Subcutaneous adipose tissue (tissue), 4 donors: ENCODE measurements around the gene FOXP1. TPM values are rescaled to one million over a fixed set of nuclear protein-coding genes. Genes with fewer than 3 reads are reported as not detected.

Experiments
- CTCF ChIP-seq: fragments of 450-650 bp; IDR thresholded peaks from one replicate; pipeline ENCODE4 v1.5.1; 2016; ENCODE audit warnings: low read depth, mild to moderate bottlenecking, control low read depth, antibody characterized with exemption, moderate library complexity
- total RNA-seq, 4 donors: library from RNA; depleted of rRNA; stranded (reverse); fragments of >200 nt; gene quantifications; one replicate each; pipeline ENCODE4 v1.1.0, GENCODE V29; 2016

FOXP1 gene
- total RNA-seq, 4 donors from 2014 or later, result 70.5 to 96.7 (median 88.0) TPM

DNA sequence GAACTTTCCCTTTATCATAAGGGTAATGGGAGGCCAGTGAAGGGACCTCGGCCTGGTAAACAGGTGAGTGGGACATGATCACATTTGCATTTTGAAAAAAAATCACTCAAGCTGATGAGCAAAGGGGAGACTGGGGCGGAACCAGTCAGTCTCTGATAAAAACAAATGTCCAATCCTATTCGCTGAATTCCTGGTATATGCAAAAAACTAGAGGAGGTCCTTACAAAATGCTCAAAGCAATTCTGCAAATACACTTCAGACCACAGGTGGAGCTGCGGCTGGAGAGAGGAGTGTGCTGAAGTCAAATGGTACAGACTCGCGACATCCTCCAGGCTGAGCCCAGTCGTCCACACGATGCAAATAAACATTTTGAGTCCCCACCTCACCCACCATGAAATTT lies 166.7 kb downstream of the FOXP1 start:
- TF ChIP-seq CTCF, result no peak

DNA sequence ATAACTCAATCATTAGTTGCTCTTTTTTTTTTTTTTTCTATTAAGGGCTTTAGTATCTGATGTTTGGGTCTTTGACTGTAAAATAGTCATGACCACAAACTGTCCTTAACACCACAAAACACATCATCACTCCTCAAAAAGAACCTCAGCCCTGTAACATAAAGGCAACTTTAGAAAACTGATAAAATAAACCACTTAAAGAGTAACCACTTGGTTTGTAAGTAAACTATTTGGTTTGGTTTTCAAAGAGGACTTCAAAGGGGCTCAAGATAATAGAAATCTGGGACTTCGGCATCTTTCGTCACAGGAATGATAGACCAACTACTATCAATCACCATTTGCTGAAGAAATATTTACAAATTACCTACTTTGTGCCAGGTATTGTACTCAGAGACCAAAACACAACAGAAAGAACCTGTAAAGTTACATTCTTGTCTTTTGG lies 167.8 kb downstream of the FOXP1 start:
- no peak for TF ChIP-seq CTCF

- TF ChIP-seq CTCF, result no peak
Observed at GRCh38 chr3:71414189-71414927, 169.2 kb downstream of the FOXP1 start.

DNA sequence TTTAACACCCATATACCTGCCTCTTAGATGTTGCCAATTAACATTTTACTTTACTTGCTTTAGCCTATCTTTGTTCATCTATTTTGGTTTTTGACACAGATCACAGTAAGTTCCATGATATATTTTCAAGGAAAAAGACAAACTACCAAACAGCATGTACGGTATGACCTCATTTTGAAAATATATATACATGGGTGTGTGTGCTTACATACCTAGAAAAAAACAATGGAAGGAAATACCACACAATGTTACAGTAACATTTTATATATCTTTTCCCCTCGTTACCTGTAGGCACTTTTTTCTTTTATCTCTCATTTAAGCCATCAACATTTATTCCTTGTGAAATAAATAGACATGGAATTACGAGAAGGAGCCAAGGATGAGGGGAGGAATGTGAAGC lies 170.0 kb downstream of the FOXP1 start:
- TF ChIP-seq CTCF, result no peak

- TF ChIP-seq CTCF, result no peak
Observed at GRCh38 chr3:71409352-71409751, 174.2 kb downstream of the FOXP1 start.

DNA sequence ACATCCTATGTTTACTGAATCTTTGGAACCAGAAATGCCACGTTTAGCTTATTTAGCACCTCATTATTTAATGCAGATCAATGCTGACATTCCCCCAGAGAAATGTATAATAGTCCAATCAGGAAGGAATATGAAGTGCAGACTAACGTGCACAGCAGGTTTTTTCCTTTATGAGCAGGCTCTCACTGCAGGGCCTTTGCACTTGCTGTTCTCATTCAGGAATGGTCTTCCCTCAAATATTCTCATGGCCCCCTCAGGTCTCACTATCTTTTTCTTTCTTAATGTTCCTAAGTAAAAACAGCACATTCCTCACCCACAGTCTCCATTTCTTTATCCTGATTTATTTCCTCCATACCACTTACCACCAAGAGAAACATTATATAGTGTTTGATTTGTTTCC lies 174.6 kb downstream of the FOXP1 start:
- no peak for TF ChIP-seq CTCF

GRCh38 chr3:71407823-71408222 lies 175.7 kb downstream of the FOXP1 start:
- TF ChIP-seq CTCF, result no peak
